Dendritic cell treated with granulocyte-macrophage colony-stimulating factor and Interleukin-4, amounts not matched to agents 40 ng/mL and 50 ng/mL, for 4 days (primary cell): ENCODE results near the gene GPR4.

ENCODE experiments used
- H3K27ac Mint-ChIP-seq: one replicate; pipeline ENCODE4 v1.8.0; 2022; ENCODE audit warnings: mild to moderate bottlenecking, mixed read lengths
- H3K27me3 Mint-ChIP-seq: one replicate; pipeline ENCODE4 v1.8.0; 2022; ENCODE audit warnings: mild to moderate bottlenecking, mixed read lengths
- H3K36me3 Mint-ChIP-seq: one replicate; pipeline ENCODE4 v1.8.0; 2022; ENCODE audit warnings: low read depth, mixed read lengths
- H3K4me1 Mint-ChIP-seq: one replicate; pipeline ENCODE4 v1.8.0; 2022; ENCODE audit warnings: low read depth, mixed read lengths
- H3K4me3 Mint-ChIP-seq: one replicate; pipeline ENCODE4 v1.8.0; 2022; ENCODE audit warnings: mild to moderate bottlenecking, moderate library complexity, mixed read lengths
- H3K9me3 Mint-ChIP-seq: one replicate; pipeline ENCODE4 v1.8.0; 2022; ENCODE audit warnings: mixed read lengths
- intact Hi-C: fragments of 100-400 bp; cut with micrococcal nuclease; formaldehyde crosslinking; loops from one replicate; pipeline ENCODE4 v1.15.0; 2022

The GPR4 gene

GRCh38 chr19:45568732-45569131 lies 33.3 kb downstream of the GPR4 start:
- Mint-ChIP-seq H3K4me1 (peaks cover 5% of the 10 kb centered on the region), H3K27ac (no peak overlapping the region), H3K9me3 (no peaks in the 10 kb centered on the region), H3K4me3 (no peak overlapping the region), H3K27me3 (no peaks in the 10 kb centered on the region), H3K36me3 (peaks cover 23% of the 10 kb centered on the region)
- intact Hi-C loops, result no loop called here

- H3K36me3 Mint-ChIP-seq, result peaks cover 14% of the 10 kb centered on the region
- intact Hi-C loops, result no loop called here
- H3K4me3 Mint-ChIP-seq, result no peak overlapping the region
- H3K4me1 Mint-ChIP-seq, result peaks cover 5% of the 10 kb centered on the region
- H3K9me3 Mint-ChIP-seq, result no peaks in the 10 kb centered on the region
- H3K27me3 Mint-ChIP-seq, result no peaks in the 10 kb centered on the region
- H3K27ac Mint-ChIP-seq, result no peak overlapping the region
Observed at GRCh38 chr19:45567609-45568008, 34.4 kb downstream of the GPR4 start.

GRCh38 chr19:45564131-45564780 lies 37.8 kb downstream of the GPR4 start:
- Mint-ChIP-seq H3K27me3 (no peaks in the 10 kb centered on the region), H3K4me1 (no peaks in the 10 kb centered on the region), H3K27ac (no peak overlapping the region), H3K9me3 (no peaks in the 10 kb centered on the region), H3K36me3 (peaks cover 19% of the 10 kb centered on the region), H3K4me3 (no peak overlapping the region)
- intact Hi-C loops, result no loop called here

- Mint-ChIP-seq H3K27ac (no peak overlapping the region), H3K9me3 (no peaks in the 10 kb centered on the region), H3K36me3 (peaks cover 23% of the 10 kb centered on the region), H3K27me3 (no peaks in the 10 kb centered on the region), H3K4me3 (no peak overlapping the region), H3K4me1 (peaks cover 8% of the 10 kb centered on the region)
- intact Hi-C loops, result no loop called here
Observed at GRCh38 chr19:45560686-45561085, 41.3 kb downstream of the GPR4 start.

- intact Hi-C loops, result no loop called here
- H3K27ac Mint-ChIP-seq, result no peak overlapping the region
- H3K4me3 Mint-ChIP-seq, result no peak overlapping the region
Observed at GRCh38 chr19:45560038-45560437, 42.0 kb downstream of the GPR4 start.

GRCh38 chr19:45558399-45558878 lies 43.6 kb downstream of the GPR4 start:
- H3K27ac Mint-ChIP-seq, result no peak overlapping the region
- peaks cover 8% of the 10 kb centered on the region for H3K4me1 Mint-ChIP-seq
- intact Hi-C loops, result loop anchor here (1.0 to 5.0 kb wide), 2 partner anchors 36 to 65 kb away; no protein-coding TSS in a partner anchor
- no peaks in the 10 kb centered on the region for H3K27me3 Mint-ChIP-seq
- no peak overlapping the region for H3K4me3 Mint-ChIP-seq
- H3K9me3 Mint-ChIP-seq, result no peaks in the 10 kb centered on the region
- peaks cover 29% of the 10 kb centered on the region for H3K36me3 Mint-ChIP-seq

More at GRCh38 chr19:45560038-45560437, 42.0 kb downstream of the GPR4 start:
- H3K36me3 Mint-ChIP-seq, result peaks cover 23% of the 10 kb centered on the region
- H3K27me3 Mint-ChIP-seq, result no peaks in the 10 kb centered on the region
- H3K4me1 Mint-ChIP-seq, result peaks cover 8% of the 10 kb centered on the region
- H3K9me3 Mint-ChIP-seq, result no peaks in the 10 kb centered on the region

- H3K4me1 Mint-ChIP-seq, result peaks cover 8% of the 10 kb centered on the region
- H3K9me3 Mint-ChIP-seq, result no peaks in the 10 kb centered on the region
- H3K27me3 Mint-ChIP-seq, result no peaks in the 10 kb centered on the region
- H3K36me3 Mint-ChIP-seq, result peaks cover 44% of the 10 kb centered on the region
- H3K4me3 Mint-ChIP-seq, result no peak overlapping the region
- intact Hi-C loops, result loop anchor here (5.0 kb wide), 1 partner anchor 35 kb away; no protein-coding TSS in a partner anchor
- H3K27ac Mint-ChIP-seq, result no peak overlapping the region
Observed at GRCh38 chr19:45556835-45557234, 45.2 kb downstream of the GPR4 start.

GRCh38 chr19:45554481-45554880 lies 47.5 kb downstream of the GPR4 start:
- peaks cover 46% of the 10 kb centered on the region for H3K36me3 Mint-ChIP-seq
- peaks cover 2% of the 10 kb centered on the region for H3K27me3 Mint-ChIP-seq
- H3K27ac Mint-ChIP-seq, result no peak overlapping the region
- intact Hi-C loops, result no loop called here
- no peak overlapping the region for H3K4me3 Mint-ChIP-seq
- H3K4me1 Mint-ChIP-seq, result peaks cover 30% of the 10 kb centered on the region
- no peaks in the 10 kb centered on the region for H3K9me3 Mint-ChIP-seq

GRCh38 chr19:45553464-45553863 lies 48.5 kb downstream of the GPR4 start:
- H3K27ac Mint-ChIP-seq, result no peak overlapping the region

GRCh38 chr19:45547965-45548609 lies 53.9 kb downstream of the GPR4 start:
- intact Hi-C loops, result no loop called here
- no peaks in the 10 kb centered on the region for H3K9me3 Mint-ChIP-seq
- no peak overlapping the region for H3K4me3 Mint-ChIP-seq
- H3K27ac Mint-ChIP-seq, result no peak overlapping the region
- peaks cover 2% of the 10 kb centered on the region for H3K27me3 Mint-ChIP-seq
- peaks cover 40% of the 10 kb centered on the region for H3K4me1 Mint-ChIP-seq
- peaks cover 26% of the 10 kb centered on the region for H3K36me3 Mint-ChIP-seq

More at GRCh38 chr19:45553464-45553863, 48.5 kb downstream of the GPR4 start:
- intact Hi-C loops, result no loop called here
- Mint-ChIP-seq H3K27me3 (peaks cover 2% of the 10 kb centered on the region), H3K36me3 (peaks cover 46% of the 10 kb centered on the region), H3K9me3 (no peaks in the 10 kb centered on the region), H3K4me1 (peaks cover 31% of the 10 kb centered on the region), H3K4me3 (no peak overlapping the region)

- Mint-ChIP-seq H3K27ac (no peak overlapping the region), H3K4me1 (peaks cover 40% of the 10 kb centered on the region), H3K9me3 (no peaks in the 10 kb centered on the region), H3K4me3 (no peak overlapping the region), H3K27me3 (peaks cover 2% of the 10 kb centered on the region), H3K36me3 (peaks cover 18% of the 10 kb centered on the region)
- intact Hi-C loops, result no loop called here
Observed at GRCh38 chr19:45547211-45547770, 54.7 kb downstream of the GPR4 start.

GRCh38 chr19:45542234-45542668 lies 59.8 kb downstream of the GPR4 start:
- H3K4me1 Mint-ChIP-seq, result peaks cover 7% of the 10 kb centered on the region
- intact Hi-C loops, result no loop called here
- H3K27ac Mint-ChIP-seq, result no peak overlapping the region
- H3K27me3 Mint-ChIP-seq, result no peaks in the 10 kb centered on the region
- peaks cover 13% of the 10 kb centered on the region for H3K36me3 Mint-ChIP-seq
- H3K9me3 Mint-ChIP-seq, result peaks cover 10% of the 10 kb centered on the region
- no peak overlapping the region for H3K4me3 Mint-ChIP-seq
